ENCODE measurements around the gene SERPINC1. TPM values are rescaled to one million over a fixed set of nuclear protein-coding genes. Genes with fewer than 3 reads are reported as not detected.
"Not testable (repeated sequence)": the region's sequence is repeated elsewhere in the genome, so short reads cannot be mapped to it uniquely, and the experiment has no call there.

SERPINC1 gene
- total RNA-seq, 1 donor from 2014 or later: 0.22 TPM

DNA sequence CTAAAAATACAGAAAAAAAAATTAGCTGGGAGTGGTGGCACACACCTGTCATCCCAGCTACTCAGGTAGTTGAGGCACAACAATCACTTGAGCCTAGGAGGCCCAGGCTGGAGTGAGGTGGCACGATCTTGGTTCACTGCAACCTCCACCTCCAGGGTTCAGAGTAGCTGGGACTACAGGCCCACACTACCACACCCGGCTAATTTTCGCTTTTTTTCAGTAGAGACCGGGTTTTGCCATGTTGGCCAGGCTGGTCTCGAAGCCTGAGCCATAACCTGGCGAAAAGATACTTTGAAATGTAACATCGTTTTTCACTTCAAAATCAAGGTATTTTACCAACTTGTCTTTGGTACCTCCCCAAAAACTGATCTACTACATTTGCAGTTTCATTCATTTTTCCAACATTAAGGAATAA, 55.4 kb downstream of the SERPINC1 start:
- no peak overlapping the region for H3K27ac Mint-ChIP-seq
- peaks cover 44% of the 10 kb centered on the region for H3K36me3 Mint-ChIP-seq
- TF ChIP-seq, protein P1, sequence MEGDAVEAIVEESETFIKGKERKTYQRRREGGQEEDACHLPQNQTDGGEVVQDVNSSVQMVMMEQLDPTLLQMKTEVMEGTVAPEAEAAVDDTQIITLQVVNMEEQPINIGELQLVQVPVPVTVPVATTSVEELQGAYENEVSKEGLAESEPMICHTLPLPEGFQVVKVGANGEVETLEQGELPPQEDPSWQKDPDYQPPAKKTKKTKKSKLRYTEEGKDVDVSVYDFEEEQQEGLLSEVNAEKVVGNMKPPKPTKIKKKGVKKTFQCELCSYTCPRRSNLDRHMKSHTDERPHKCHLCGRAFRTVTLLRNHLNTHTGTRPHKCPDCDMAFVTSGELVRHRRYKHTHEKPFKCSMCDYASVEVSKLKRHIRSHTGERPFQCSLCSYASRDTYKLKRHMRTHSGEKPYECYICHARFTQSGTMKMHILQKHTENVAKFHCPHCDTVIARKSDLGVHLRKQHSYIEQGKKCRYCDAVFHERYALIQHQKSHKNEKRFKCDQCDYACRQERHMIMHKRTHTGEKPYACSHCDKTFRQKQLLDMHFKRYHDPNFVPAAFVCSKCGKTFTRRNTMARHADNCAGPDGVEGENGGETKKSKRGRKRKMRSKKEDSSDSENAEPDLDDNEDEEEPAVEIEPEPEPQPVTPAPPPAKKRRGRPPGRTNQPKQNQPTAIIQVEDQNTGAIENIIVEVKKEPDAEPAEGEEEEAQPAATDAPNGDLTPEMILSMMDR (IDR thresholded peaks at IDR 0.05; ENCODE audit: unreplicated experiment): no peak
- DNase-seq (ENCODE audit: low spot score in 2 of 2, unreplicated experiment in 2 of 2): no peak
- no peak overlapping the region for H3K4me3 Mint-ChIP-seq
- peaks cover 26% of the 10 kb centered on the region for H3K4me1 Mint-ChIP-seq
- H3K27me3 Mint-ChIP-seq (ENCODE audit: low read depth): no peaks in the 10 kb centered on the region
- H3K9me3 Mint-ChIP-seq: no peaks in the 10 kb centered on the region

DNA sequence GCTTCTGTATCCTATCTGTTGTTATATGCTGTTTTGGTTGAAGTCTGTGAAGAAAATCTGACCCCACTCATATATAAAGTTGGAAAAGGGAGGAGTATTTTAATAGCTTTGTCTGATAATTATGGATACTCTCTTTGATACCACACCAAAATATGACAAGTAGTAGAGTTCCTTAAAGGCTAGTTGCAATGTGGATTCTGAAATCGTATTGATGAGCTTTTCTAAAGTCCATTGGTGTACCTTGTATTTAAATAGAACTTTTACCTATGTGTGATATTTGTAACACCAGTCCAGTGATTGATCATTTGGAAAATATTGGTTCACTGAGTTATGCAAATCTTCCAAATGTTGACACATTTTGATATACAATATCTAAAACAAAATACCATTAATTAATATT, 57.1 kb downstream of the SERPINC1 start:
- Mint-ChIP-seq H3K4me1 (peaks cover 9% of the 10 kb centered on the region), H3K9me3 (no peaks in the 10 kb centered on the region), H3K27me3 (ENCODE audit: low read depth) (no peaks in the 10 kb centered on the region), H3K27ac (no peak overlapping the region), H3K4me3 (no peak overlapping the region), H3K36me3 (peaks cover 36% of the 10 kb centered on the region)
- TF ChIP-seq, protein P1 (IDR thresholded peaks at IDR 0.05; ENCODE audit: unreplicated experiment): no peak
- DNase-seq (ENCODE audit: low spot score in 2 of 2, unreplicated experiment in 2 of 2): no peak

DNA sequence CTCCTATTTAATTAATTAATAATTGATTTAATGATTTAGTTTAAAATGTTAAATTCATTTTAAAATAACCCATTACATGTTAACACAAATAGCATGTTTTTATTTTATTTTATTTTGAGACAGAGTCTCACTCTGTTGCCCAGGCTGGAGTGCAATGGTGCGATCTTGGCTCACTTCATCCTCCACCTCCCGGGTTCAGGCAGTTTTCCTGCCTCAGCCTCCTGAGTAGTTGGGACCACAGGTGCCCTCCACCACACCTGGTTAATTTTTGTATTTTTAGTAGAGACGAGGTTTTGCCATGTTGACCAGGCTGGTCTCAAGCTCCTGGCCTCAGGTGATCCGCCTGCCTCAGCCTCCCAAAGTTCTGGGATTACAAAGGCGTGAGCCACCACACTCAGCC, 57.6 kb downstream of the SERPINC1 start:
- peaks cover 36% of the 10 kb centered on the region for H3K36me3 Mint-ChIP-seq
- H3K9me3 Mint-ChIP-seq; H3K4me3 Mint-ChIP-seq; H3K27ac Mint-ChIP-seq; DNase-seq (ENCODE audit: low spot score in 2 of 2, unreplicated experiment in 2 of 2); H3K4me1 Mint-ChIP-seq; H3K27me3 Mint-ChIP-seq (ENCODE audit: low read depth): not testable (repeated sequence)

DNA sequence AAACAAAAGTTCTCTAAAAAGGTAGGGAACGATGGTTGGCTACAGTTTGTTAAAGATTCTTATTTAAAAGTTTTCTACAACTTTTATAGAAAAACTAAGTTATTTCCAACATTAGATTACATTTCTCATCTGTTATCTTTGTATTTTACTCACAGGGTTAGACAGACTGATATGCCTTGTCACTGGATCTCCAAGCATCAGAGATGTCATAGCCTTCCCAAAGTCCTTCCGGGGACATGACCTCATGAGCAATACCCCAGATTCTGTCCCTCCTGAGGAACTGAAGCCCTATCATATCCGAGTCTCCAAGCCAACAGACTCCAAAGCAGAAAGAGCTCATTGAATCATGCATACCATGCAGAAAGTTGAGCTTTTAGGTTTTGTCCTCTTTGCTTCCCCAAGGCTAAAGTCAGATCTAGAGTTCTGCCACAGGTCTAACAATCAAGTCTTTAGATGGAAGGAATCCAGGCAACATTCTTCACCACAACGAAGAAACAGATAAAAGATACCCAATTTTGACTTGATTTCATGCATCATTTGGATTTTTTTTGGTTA, 59.7 kb downstream of the SERPINC1 start:
- no peaks in the 10 kb centered on the region for H3K4me1 Mint-ChIP-seq
- TF ChIP-seq, protein P1 (IDR thresholded peaks at IDR 0.05; ENCODE audit: unreplicated experiment): no peak
- H3K36me3 Mint-ChIP-seq: peaks cover 31% of the 10 kb centered on the region
- H3K4me3 Mint-ChIP-seq: no peak overlapping the region
- no peaks in the 10 kb centered on the region for H3K9me3 Mint-ChIP-seq
- no peak for DNase-seq (ENCODE audit: low spot score in 2 of 2, unreplicated experiment in 2 of 2)
- no peak overlapping the region for H3K27ac Mint-ChIP-seq
- no peaks in the 10 kb centered on the region for H3K27me3 Mint-ChIP-seq (ENCODE audit: low read depth)

DNA sequence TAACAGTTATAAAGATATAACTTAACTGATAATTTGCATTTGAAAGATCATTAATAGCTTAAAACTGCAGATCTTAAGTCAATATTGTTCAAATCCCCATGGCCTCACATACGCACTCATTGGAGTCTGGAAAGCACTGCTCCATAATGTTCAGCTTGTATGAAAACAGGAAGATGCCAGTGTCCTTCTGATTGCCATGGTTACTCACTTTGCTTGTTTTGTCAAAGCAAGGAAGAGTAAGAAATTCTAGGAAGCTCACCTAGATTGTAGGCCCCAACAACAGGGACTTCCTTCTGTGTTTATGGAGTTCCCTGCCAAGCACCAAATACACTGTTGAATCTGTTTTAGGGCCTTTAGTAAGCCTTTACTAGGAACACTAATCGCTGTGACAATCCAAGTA, 60.2 kb downstream of the SERPINC1 start:
- TF ChIP-seq, protein P1 (IDR thresholded peaks at IDR 0.05; ENCODE audit: unreplicated experiment): no peak
- Mint-ChIP-seq H3K27me3 (ENCODE audit: low read depth) (no peaks in the 10 kb centered on the region), H3K4me1 (no peaks in the 10 kb centered on the region), H3K27ac (no peak overlapping the region), H3K4me3 (no peak overlapping the region), H3K9me3 (no peaks in the 10 kb centered on the region), H3K36me3 (peaks cover 33% of the 10 kb centered on the region)
- DNase-seq (ENCODE audit: low spot score in 2 of 2, unreplicated experiment in 2 of 2): no peak

DNA sequence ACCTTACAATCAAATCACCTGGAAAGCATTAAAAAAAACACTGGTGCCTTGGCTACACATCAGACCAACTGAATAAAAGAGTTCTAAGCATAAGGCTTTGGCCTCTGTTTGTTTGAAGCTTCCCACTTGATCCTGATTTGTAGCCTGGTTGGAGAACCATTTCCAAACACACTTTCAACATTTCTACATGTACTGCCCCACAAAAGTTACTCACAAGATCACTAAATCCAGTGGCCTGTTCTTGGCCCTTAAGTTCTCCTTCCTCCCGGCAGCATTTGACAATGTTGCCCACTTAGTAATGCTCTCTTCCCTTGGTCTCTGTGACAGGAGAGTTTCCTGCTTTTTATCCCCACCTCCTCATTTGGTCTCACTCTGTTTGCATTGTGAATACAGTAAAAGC, 61.1 kb downstream of the SERPINC1 start:
- H3K4me1 Mint-ChIP-seq: no peaks in the 10 kb centered on the region
- TF ChIP-seq, protein P1 (IDR thresholded peaks at IDR 0.05; ENCODE audit: unreplicated experiment): no peak
- no peak overlapping the region for H3K4me3 Mint-ChIP-seq
- no peak overlapping the region for H3K27ac Mint-ChIP-seq
- peaks cover 33% of the 10 kb centered on the region for H3K36me3 Mint-ChIP-seq
- no peaks in the 10 kb centered on the region for H3K9me3 Mint-ChIP-seq
- H3K27me3 Mint-ChIP-seq (ENCODE audit: low read depth): no peaks in the 10 kb centered on the region
- no peak for DNase-seq (ENCODE audit: low spot score in 2 of 2, unreplicated experiment in 2 of 2)

Other genes starting within 250 kb of the SERPINC1 start
- 0.38 to 0.60 TPM (median 0.49 TPM) in 3 replicates for gene ANKRD45, start 247.5 kb downstream of the SERPINC1 start, total RNA-seq
- 24.0 to 26.3 TPM (median 25.1 TPM) in 3 replicates for gene KLHL20, start 202.3 kb downstream of the SERPINC1 start, total RNA-seq
- 14.5 to 15.1 TPM (median 14.6 TPM) in 3 replicates for gene DARS2, start 92.7 kb downstream of the SERPINC1 start, total RNA-seq
- 10.1 to 12.0 TPM (median 10.7 TPM) in 3 replicates for gene CENPL, start 92.4 kb downstream of the SERPINC1 start, total RNA-seq
- 631 to 658 TPM (median 655 TPM) in 3 replicates for gene GAS5, start 49.3 kb downstream of the SERPINC1 start, total RNA-seq
- gene ZBTB37, start 48.9 kb downstream of the SERPINC1 start, total RNA-seq: 16.9 to 19.3 TPM (median 17.9 TPM) in 3 replicates
- gene RC3H1, start 105.0 kb upstream of the SERPINC1 start, total RNA-seq: 43.7 to 52.0 TPM (median 48.1 TPM) in 3 replicates
- gene RABGAP1L, start 242.2 kb upstream of the SERPINC1 start, total RNA-seq: 41.1 to 48.5 TPM (median 47.0 TPM) in 3 replicates

Data from mesothelial cell of epicardium (in vitro differentiated cells).